Tibial artery (tissue), 4 donors: ENCODE results near the gene STYXL2.

Experiments
- DNase-seq, 2 donors: peaks; one replicate each; pipeline ENCODE4 v3.0.0-alpha.2; 2019
- H3K27ac ChIP-seq, 2 donors: fragments of 200-600 bp; sonication (generic) in 1 of 2; 1 replicate in 1 of 2; 2 replicates in 1 of 2; pipeline ENCODE4 v1.5.1; 2018 to 2019; ENCODE audit warnings: mild to moderate bottlenecking in 1 of 2
- H3K27me3 ChIP-seq, 2 donors: fragments of 200-600 bp; sonication (generic) in 1 of 2; one replicate each; pipeline versions ENCODE4 v1.5.1 to v1.6.0; 2016 to 2019
- H3K36me3 ChIP-seq, 3 donors: fragments of 200-600 bp; sonication (generic) in 2 of 3; one replicate each; pipeline ENCODE4 v1.5.1; 2016 to 2019; ENCODE audit warnings: mild to moderate bottlenecking in 2 of 3
- H3K4me1 ChIP-seq, 4 donors: fragments of 200-600 bp; sonication (generic) in 2 of 4; 1 replicate in 3 of 4; 2 replicates in 1 of 4; pipeline ENCODE4 v1.5.1; 2016 to 2019
- H3K4me3 ChIP-seq, 2 donors: fragments of 200-600 bp; sonication (generic) in 1 of 2; 1 replicate in 1 of 2; 2 replicates in 1 of 2; pipeline ENCODE4 v1.5.1; 2018 to 2019; ENCODE audit warnings: mild to moderate bottlenecking in 2 of 2
- H3K9me3 ChIP-seq, 3 donors: fragments of 200-600 bp; sonication (generic) in 1 of 3; one replicate each; pipeline ENCODE4 v1.5.1; 2016 to 2019
- CTCF ChIP-seq, 2 experiments: fragments of 200-600 bp in 1 of 2; fragments of 450-650 bp in 1 of 2; IDR thresholded peaks; one replicate each; pipeline ENCODE4 v1.5.1; 2017 to 2019; ENCODE audit warnings: antibody characterized with exemption in 2 of 2, mild to moderate bottlenecking in 1 of 2, moderate library complexity in 1 of 2
- intact Hi-C: fragments of 100-400 bp; cut with DNase I; formaldehyde crosslinking; loops from one replicate; pipeline ENCODE4 v1.15.0; 2023; ENCODE audit warnings: low total_unique reads

The STYXL2 gene

DNA sequence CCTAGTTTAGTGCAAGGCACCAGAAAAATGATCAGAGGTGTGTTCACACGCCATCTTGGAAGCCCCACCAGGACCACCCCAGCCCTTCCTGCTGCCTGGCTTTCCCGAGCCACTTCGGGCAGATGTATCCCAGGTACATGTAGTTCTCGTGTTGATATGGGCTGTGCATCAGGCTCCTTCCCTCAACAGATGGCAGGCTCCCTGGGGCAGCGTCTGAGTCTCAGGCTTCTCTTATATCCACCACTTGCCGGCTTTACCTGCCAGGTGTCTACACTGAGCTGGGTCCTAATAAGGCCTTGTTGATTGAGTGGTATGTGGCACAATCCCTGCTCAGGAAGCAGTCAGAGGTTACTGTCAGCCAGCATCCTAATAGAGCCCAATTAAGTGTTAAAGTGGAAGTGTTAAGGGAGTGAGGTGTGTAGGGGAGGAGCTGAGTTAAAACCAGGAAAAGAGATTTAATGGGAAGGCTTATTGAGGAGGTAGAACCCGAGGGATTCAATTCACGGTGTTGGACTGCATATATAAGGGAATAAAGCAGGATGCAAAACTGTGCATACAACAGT lies 12.2 kb upstream of the STYXL2 start:
- Histone ChIP-seq H3K4me3 (no peak overlapping the region), H3K9me3 (no peaks in the 10 kb centered on the region), H3K4me1 (no peaks in the 10 kb centered on the region), H3K27ac (no peak overlapping the region), H3K36me3 (no peaks in the 10 kb centered on the region), H3K27me3 (peaks cover 0 to 14% of the 10 kb centered on the region in 2 donors)
- DNase-seq = no peak
- TF ChIP-seq CTCF (IDR thresholded peaks at IDR 0.05) = no peak
- intact Hi-C loops = no loop called here

DNA sequence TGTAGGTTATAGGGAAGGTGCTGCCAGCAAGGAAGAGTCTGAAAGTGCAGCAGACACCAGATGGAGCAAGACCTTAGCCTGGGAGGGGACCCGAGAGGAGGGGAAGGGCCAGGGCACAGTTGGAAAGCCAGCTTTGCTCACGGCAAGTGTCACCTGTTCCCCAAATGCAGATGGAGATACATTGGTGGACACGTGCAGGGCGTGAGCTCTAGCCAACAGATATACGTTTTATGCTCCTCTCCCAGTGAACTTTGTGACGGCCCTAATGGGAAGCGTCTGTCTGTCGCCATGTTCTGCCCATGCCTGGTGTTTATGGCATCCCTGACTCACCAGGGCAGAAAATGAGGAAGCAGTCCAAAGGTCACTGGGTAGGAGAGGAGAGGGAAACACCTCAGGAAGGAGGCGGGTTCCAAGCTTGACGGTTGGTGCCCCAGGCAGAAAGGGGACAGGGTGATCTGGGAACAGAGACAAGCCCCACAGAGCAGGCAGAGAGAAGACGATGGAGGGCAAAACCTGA lies 11.3 kb upstream of the STYXL2 start:
- no peak overlapping the region for H3K27ac ChIP-seq
- H3K9me3 ChIP-seq = no peaks in the 10 kb centered on the region
- intact Hi-C loops = no loop called here
- no peak for TF ChIP-seq CTCF (IDR thresholded peaks at IDR 0.05)
- DNase-seq = no peak
- no peaks in the 10 kb centered on the region for H3K36me3 ChIP-seq
- H3K4me1 ChIP-seq = no peaks in the 10 kb centered on the region
- H3K4me3 ChIP-seq = no peak overlapping the region
- peaks cover 0 to 14% of the 10 kb centered on the region in 2 donors for H3K27me3 ChIP-seq

DNA sequence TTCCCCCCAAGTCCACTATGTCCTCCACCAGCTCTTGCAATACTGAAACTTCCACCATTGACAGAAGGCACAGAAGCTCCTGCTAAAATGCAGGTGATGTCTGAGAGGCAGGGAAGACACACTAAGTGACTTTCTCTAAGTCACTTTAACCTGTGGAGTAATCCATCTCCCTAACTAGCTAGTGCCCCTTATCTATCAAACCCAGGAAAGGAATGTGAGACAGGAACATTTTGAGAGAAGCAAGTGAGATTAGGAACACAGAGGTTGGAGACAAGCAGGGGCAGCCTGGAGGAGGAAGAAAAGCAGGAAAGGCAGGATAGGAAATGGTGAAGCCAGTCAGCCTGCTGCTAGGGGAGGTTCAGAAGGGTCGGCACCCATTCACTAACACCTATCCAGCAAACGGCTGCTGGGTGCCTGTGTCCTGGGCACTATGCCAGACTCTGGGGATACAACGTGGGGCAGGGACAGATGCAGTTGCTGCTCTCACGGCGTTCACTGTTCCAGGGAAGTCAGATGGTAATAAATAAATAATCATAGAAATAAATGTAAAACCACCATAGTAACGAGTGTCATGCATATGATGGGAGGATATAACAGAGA lies 10.7 kb upstream of the STYXL2 start:
- intact Hi-C loops = no loop called here
- H3K27ac ChIP-seq = no peak overlapping the region
- H3K4me1 ChIP-seq = no peaks in the 10 kb centered on the region
- DNase-seq = no peak
- H3K4me3 ChIP-seq = no peak overlapping the region
- H3K9me3 ChIP-seq = no peaks in the 10 kb centered on the region
- no peaks in the 10 kb centered on the region for H3K36me3 ChIP-seq
- TF ChIP-seq CTCF (IDR thresholded peaks at IDR 0.05) = no peak
- peaks cover 0 to 14% of the 10 kb centered on the region in 2 donors for H3K27me3 ChIP-seq

- Histone ChIP-seq H3K4me1 (no peaks in the 10 kb centered on the region), H3K4me3 (no peak overlapping the region), H3K9me3 (no peaks in the 10 kb centered on the region), H3K36me3 (no peaks in the 10 kb centered on the region), H3K27ac (no peak overlapping the region), H3K27me3 (peaks cover 0 to 14% of the 10 kb centered on the region in 2 donors)
- intact Hi-C loops = no loop called here
- no peak for DNase-seq
- no peak for TF ChIP-seq CTCF (IDR thresholded peaks at IDR 0.05)
Observed at GRCh38 chr1:167083871-167084270, 10.0 kb upstream of the STYXL2 start.

GRCh38 chr1:167084757-167085156 lies 9.1 kb upstream of the STYXL2 start:
- H3K4me1 ChIP-seq = no peaks in the 10 kb centered on the region
- no peaks in the 10 kb centered on the region for H3K36me3 ChIP-seq
- no peak overlapping the region for H3K27ac ChIP-seq
- H3K27me3 ChIP-seq = peaks cover 0 to 14% of the 10 kb centered on the region in 2 donors
- no peaks in the 10 kb centered on the region for H3K9me3 ChIP-seq
- H3K4me3 ChIP-seq = no peak overlapping the region
- no peak for TF ChIP-seq CTCF (IDR thresholded peaks at IDR 0.05)
- intact Hi-C loops = no loop called here
- no peak for DNase-seq
